ENCODE data around the gene ISCU.
A peak's percentile ranks its signal among the peaks of the same experiment; 100 is the strongest.

Gene ISCU

GRCh38 chr12:108561852-108562347 lies 496 bp upstream of the ISCU start:
- H3K27ac ChIP-seq (ENCODE audit: insufficient read depth, low read depth, low read length, poor library complexity, severe bottlenecking) = peak overlapping the region; percentile 95
- no peaks in the 10 kb centered on the region for H3K9me3 ChIP-seq (ENCODE audit: control insufficient read depth, low read length)
- peaks cover 13% of the 10 kb centered on the region for H3K36me3 ChIP-seq (ENCODE audit: control insufficient read depth, insufficient read depth, low read length)
- WGBS, 2 experiments = 1 to 2% methylated on average over 20 of the region's 20 CpGs
- H3K27me3 ChIP-seq (ENCODE audit: control insufficient read depth, insufficient read depth, low read length, poor library complexity, severe bottlenecking) = no peaks in the 10 kb centered on the region
- peak overlapping the region; percentile 89 for H3K4me3 ChIP-seq (ENCODE audit: insufficient read depth, low read depth, low read length)
- peaks cover 16% of the 10 kb centered on the region for H3K4me1 ChIP-seq (ENCODE audit: control insufficient read depth, insufficient read depth, low read length)

- 8 to 12% methylated on average over 14 of the region's 14 CpGs for WGBS, 2 experiments
Measured at GRCh38 chr12:108563136-108563803, 874 bp downstream of the ISCU start.

GRCh38 chr12:108563804-108564151 lies 1.4 kb downstream of the ISCU start:
- no peaks in the 10 kb centered on the region for H3K27me3 ChIP-seq (ENCODE audit: control insufficient read depth, insufficient read depth, low read length, poor library complexity, severe bottlenecking)
- no peaks in the 10 kb centered on the region for H3K9me3 ChIP-seq (ENCODE audit: control insufficient read depth, low read length)
- peak overlapping the region; percentile 89 for H3K4me3 ChIP-seq (ENCODE audit: insufficient read depth, low read depth, low read length)
- 50 to 57% methylated on average over 1 of the region's 1 CpG for WGBS, 2 experiments
- H3K36me3 ChIP-seq (ENCODE audit: control insufficient read depth, insufficient read depth, low read length) = peaks cover 27% of the 10 kb centered on the region
- H3K4me1 ChIP-seq (ENCODE audit: control insufficient read depth, insufficient read depth, low read length) = peaks cover 16% of the 10 kb centered on the region
- no peak overlapping the region for H3K27ac ChIP-seq (ENCODE audit: insufficient read depth, low read depth, low read length, poor library complexity, severe bottlenecking)

More at GRCh38 chr12:108563136-108563803, 874 bp downstream of the ISCU start:
- Histone ChIP-seq H3K27me3 (ENCODE audit: control insufficient read depth, insufficient read depth, low read length, poor library complexity, severe bottlenecking) (no peaks in the 10 kb centered on the region), H3K9me3 (ENCODE audit: control insufficient read depth, low read length) (no peaks in the 10 kb centered on the region), H3K4me3 (ENCODE audit: insufficient read depth, low read depth, low read length) (peak overlapping the region; percentile 89), H3K4me1 (ENCODE audit: control insufficient read depth, insufficient read depth, low read length) (peaks cover 16% of the 10 kb centered on the region), H3K36me3 (ENCODE audit: control insufficient read depth, insufficient read depth, low read length) (peaks cover 25% of the 10 kb centered on the region), H3K27ac (ENCODE audit: insufficient read depth, low read depth, low read length, poor library complexity, severe bottlenecking) (no peak overlapping the region)

GRCh38 chr12:108564724-108565123 lies 2.3 kb downstream of the ISCU start:
- no peak overlapping the region for H3K27ac ChIP-seq (ENCODE audit: insufficient read depth, low read depth, low read length, poor library complexity, severe bottlenecking)
- no peak overlapping the region for H3K4me3 ChIP-seq (ENCODE audit: insufficient read depth, low read depth, low read length)

GRCh38 chr12:108565146-108565545 lies 2.8 kb downstream of the ISCU start:
- no peaks in the 10 kb centered on the region for H3K27me3 ChIP-seq (ENCODE audit: control insufficient read depth, insufficient read depth, low read length, poor library complexity, severe bottlenecking)
- peaks cover 4% of the 10 kb centered on the region for H3K4me1 ChIP-seq (ENCODE audit: control insufficient read depth, insufficient read depth, low read length)
- WGBS, 2 experiments = 93 to 96% methylated on average over 3 of the region's 3 CpGs
- H3K27ac ChIP-seq (ENCODE audit: insufficient read depth, low read depth, low read length, poor library complexity, severe bottlenecking) = no peak overlapping the region
- H3K36me3 ChIP-seq (ENCODE audit: control insufficient read depth, insufficient read depth, low read length) = peaks cover 27% of the 10 kb centered on the region
- H3K4me3 ChIP-seq (ENCODE audit: insufficient read depth, low read depth, low read length) = no peak overlapping the region
- no peaks in the 10 kb centered on the region for H3K9me3 ChIP-seq (ENCODE audit: control insufficient read depth, low read length)

More at GRCh38 chr12:108564724-108565123, 2.3 kb downstream of the ISCU start:
- Histone ChIP-seq H3K36me3 (ENCODE audit: control insufficient read depth, insufficient read depth, low read length) (peaks cover 27% of the 10 kb centered on the region), H3K4me1 (ENCODE audit: control insufficient read depth, insufficient read depth, low read length) (peaks cover 8% of the 10 kb centered on the region), H3K27me3 (ENCODE audit: control insufficient read depth, insufficient read depth, low read length, poor library complexity, severe bottlenecking) (no peaks in the 10 kb centered on the region), H3K9me3 (ENCODE audit: control insufficient read depth, low read length) (no peaks in the 10 kb centered on the region)

GRCh38 chr12:108565976-108566375 lies 3.6 kb downstream of the ISCU start:
- no peak overlapping the region for H3K4me3 ChIP-seq (ENCODE audit: insufficient read depth, low read depth, low read length)
- H3K9me3 ChIP-seq (ENCODE audit: control insufficient read depth, low read length) = no peaks in the 10 kb centered on the region
- WGBS, 2 experiments = 97 to 100% methylated on average over 2 of the region's 2 CpGs
- H3K27me3 ChIP-seq (ENCODE audit: control insufficient read depth, insufficient read depth, low read length, poor library complexity, severe bottlenecking) = no peaks in the 10 kb centered on the region
- no peak overlapping the region for H3K27ac ChIP-seq (ENCODE audit: insufficient read depth, low read depth, low read length, poor library complexity, severe bottlenecking)
- H3K36me3 ChIP-seq (ENCODE audit: control insufficient read depth, insufficient read depth, low read length) = peaks cover 27% of the 10 kb centered on the region
- H3K4me1 ChIP-seq (ENCODE audit: control insufficient read depth, insufficient read depth, low read length) = peaks cover 4% of the 10 kb centered on the region

GRCh38 chr12:108566452-108566851 lies 4.1 kb downstream of the ISCU start:
- Histone ChIP-seq H3K4me1 (ENCODE audit: control insufficient read depth, insufficient read depth, low read length) (peaks cover 4% of the 10 kb centered on the region), H3K27ac (ENCODE audit: insufficient read depth, low read depth, low read length, poor library complexity, severe bottlenecking) (no peak overlapping the region), H3K36me3 (ENCODE audit: control insufficient read depth, insufficient read depth, low read length) (peaks cover 27% of the 10 kb centered on the region), H3K4me3 (ENCODE audit: insufficient read depth, low read depth, low read length) (no peak overlapping the region), H3K9me3 (ENCODE audit: control insufficient read depth, low read length) (no peaks in the 10 kb centered on the region), H3K27me3 (ENCODE audit: control insufficient read depth, insufficient read depth, low read length, poor library complexity, severe bottlenecking) (no peaks in the 10 kb centered on the region)
- 93 to 98% methylated on average over 4 of the region's 4 CpGs for WGBS, 2 experiments

- Histone ChIP-seq H3K36me3 (ENCODE audit: control insufficient read depth, insufficient read depth, low read length) (peaks cover 27% of the 10 kb centered on the region), H3K27ac (ENCODE audit: insufficient read depth, low read depth, low read length, poor library complexity, severe bottlenecking) (no peak overlapping the region), H3K4me3 (ENCODE audit: insufficient read depth, low read depth, low read length) (no peak overlapping the region), H3K9me3 (ENCODE audit: control insufficient read depth, low read length) (no peaks in the 10 kb centered on the region), H3K4me1 (ENCODE audit: control insufficient read depth, insufficient read depth, low read length) (peaks cover 4% of the 10 kb centered on the region), H3K27me3 (ENCODE audit: control insufficient read depth, insufficient read depth, low read length, poor library complexity, severe bottlenecking) (no peaks in the 10 kb centered on the region)
- 94 to 95% methylated on average over 7 of the region's 7 CpGs for whole genome bisulfite sequencing, 2 experiments
Measured at GRCh38 chr12:108567406-108568337, 5.3 kb downstream of the ISCU start.

GRCh38 chr12:108568338-108569154 lies 6.2 kb downstream of the ISCU start:
- H3K27ac ChIP-seq (ENCODE audit: insufficient read depth, low read depth, low read length, poor library complexity, severe bottlenecking) = no peak overlapping the region
- no peaks in the 10 kb centered on the region for H3K27me3 ChIP-seq (ENCODE audit: control insufficient read depth, insufficient read depth, low read length, poor library complexity, severe bottlenecking)
- H3K4me3 ChIP-seq (ENCODE audit: insufficient read depth, low read depth, low read length) = no peak overlapping the region
- H3K9me3 ChIP-seq (ENCODE audit: control insufficient read depth, low read length) = no peaks in the 10 kb centered on the region
- H3K36me3 ChIP-seq (ENCODE audit: control insufficient read depth, insufficient read depth, low read length) = peaks cover 27% of the 10 kb centered on the region
- WGBS, 2 experiments = 90 to 92% methylated on average over 10 of the region's 10 CpGs
- peaks cover 4% of the 10 kb centered on the region for H3K4me1 ChIP-seq (ENCODE audit: control insufficient read depth, insufficient read depth, low read length)

All from ectodermal cell (in vitro differentiated cells).